SK-N-SH treated with all-trans-retinoic acid at 6 μM for 48 hours (cell line): ENCODE measurements around the gene JHY.

Experiments used
- BACH2 ChIP-seq: fragments of 250-450 bp; sonication (Bioruptor Pico); IDR thresholded peaks from 2 replicates; pipeline ENCODE4 v1.9.0; 2021; ENCODE audit warnings: mild to moderate bottlenecking, borderline replicate concordance
- CREB5 ChIP-seq: fragments of 250-450 bp; sonication (Bioruptor Pico); IDR thresholded peaks from 2 replicates; pipeline ENCODE4 v1.5.1; 2020; ENCODE audit warnings: low read depth, mild to moderate bottlenecking, moderate library complexity
- CSDC2 ChIP-seq: fragments of 250-450 bp; sonication (Bioruptor Pico); IDR thresholded peaks from 2 replicates; pipeline ENCODE4 v1.5.0; 2020; ENCODE audit warnings: mild to moderate bottlenecking, moderate library complexity
- CSRNP3 ChIP-seq: fragments of 250-450 bp; sonication (Bioruptor Pico); IDR thresholded peaks from 2 replicates; pipeline ENCODE4 v1.5.1; 2021; ENCODE audit warnings: mild to moderate bottlenecking, moderate library complexity
- ESRRG ChIP-seq: fragments of 250-450 bp; sonication (Bioruptor Pico); IDR thresholded peaks from 2 replicates; pipeline ENCODE4 v1.6.1; 2021; ENCODE audit warnings: mild to moderate bottlenecking
- ISL1 ChIP-seq: fragments of 250-450 bp; sonication (Bioruptor Pico); IDR thresholded peaks from 2 replicates; pipeline ENCODE4 v2.1.2; 2022; ENCODE audit warnings: mild to moderate bottlenecking, moderate library complexity
- TOX ChIP-seq: fragments of 250-450 bp; sonication (Bioruptor Pico); IDR thresholded peaks from 2 replicates; pipeline ENCODE4 v1.8.0; 2021; ENCODE audit warnings: mild to moderate bottlenecking, moderate library complexity, borderline replicate concordance
- TSHZ2 ChIP-seq: fragments of 250-450 bp; sonication (Bioruptor Pico); IDR thresholded peaks from 2 replicates; pipeline ENCODE4 v1.5.0; 2020; ENCODE audit warnings: mild to moderate bottlenecking, moderate library complexity
- ZC3H10 ChIP-seq: fragments of 250-450 bp; sonication (Bioruptor Pico); IDR thresholded peaks from 2 replicates; pipeline ENCODE4 v1.5.1; 2021; ENCODE audit warnings: mild to moderate bottlenecking, moderate library complexity
- ZFP30 ChIP-seq: fragments of 450-650 bp; formaldehyde crosslinking; IDR thresholded peaks from 2 replicates; pipeline ENCODE4 v1.5.0; 2022; ENCODE audit warnings: mild to moderate bottlenecking, moderate library complexity
- ZNF8 ChIP-seq: fragments of 450-650 bp; formaldehyde crosslinking; IDR thresholded peaks from 2 replicates; pipeline ENCODE4 v1.5.0; 2020; ENCODE audit warnings: mild to moderate bottlenecking, moderate library complexity
- TF ChIP-seq, protein P1 (sequence below): fragments of 250-450 bp; sonication (Bioruptor Pico); IDR thresholded peaks from 2 replicates; pipeline ENCODE4 v1.8.0; 2020; ENCODE audit warnings: mild to moderate bottlenecking, moderate library complexity, borderline replicate concordance
- TF ChIP-seq, protein P2 (sequence below): fragments of 250-450 bp; sonication (Bioruptor Pico); IDR thresholded peaks from 2 replicates; pipeline ENCODE4 v1.8.0; 2021; ENCODE audit warnings: low read depth, mild to moderate bottlenecking, moderate library complexity, borderline replicate concordance

- TF ChIP-seq CSRNP3 (CRISPR knock-in tag) (no peak), TSHZ2 (CRISPR knock-in tag) (no peak), ZFP30 (CRISPR knock-in tag) (no peak), ZNF8 (no peak), CREB5 (CRISPR knock-in tag) (no peak), ZC3H10 (CRISPR knock-in tag) (no peak), CSDC2 (CRISPR knock-in tag) (no peak), TOX (CRISPR knock-in tag) (no peak), ESRRG (CRISPR knock-in tag) (no peak), ISL1 (no peak), BACH2 (CRISPR knock-in tag) (no peak)
- TF ChIP-seq, protein P1, sequence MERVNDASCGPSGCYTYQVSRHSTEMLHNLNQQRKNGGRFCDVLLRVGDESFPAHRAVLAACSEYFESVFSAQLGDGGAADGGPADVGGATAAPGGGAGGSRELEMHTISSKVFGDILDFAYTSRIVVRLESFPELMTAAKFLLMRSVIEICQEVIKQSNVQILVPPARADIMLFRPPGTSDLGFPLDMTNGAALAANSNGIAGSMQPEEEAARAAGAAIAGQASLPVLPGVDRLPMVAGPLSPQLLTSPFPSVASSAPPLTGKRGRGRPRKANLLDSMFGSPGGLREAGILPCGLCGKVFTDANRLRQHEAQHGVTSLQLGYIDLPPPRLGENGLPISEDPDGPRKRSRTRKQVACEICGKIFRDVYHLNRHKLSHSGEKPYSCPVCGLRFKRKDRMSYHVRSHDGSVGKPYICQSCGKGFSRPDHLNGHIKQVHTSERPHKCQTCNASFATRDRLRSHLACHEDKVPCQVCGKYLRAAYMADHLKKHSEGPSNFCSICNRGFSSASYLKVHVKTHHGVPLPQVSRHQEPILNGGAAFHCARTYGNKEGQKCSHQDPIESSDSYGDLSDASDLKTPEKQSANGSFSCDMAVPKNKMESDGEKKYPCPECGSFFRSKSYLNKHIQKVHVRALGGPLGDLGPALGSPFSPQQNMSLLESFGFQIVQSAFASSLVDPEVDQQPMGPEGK (CRISPR knock-in tag): no peak
- TF ChIP-seq, protein P2, sequence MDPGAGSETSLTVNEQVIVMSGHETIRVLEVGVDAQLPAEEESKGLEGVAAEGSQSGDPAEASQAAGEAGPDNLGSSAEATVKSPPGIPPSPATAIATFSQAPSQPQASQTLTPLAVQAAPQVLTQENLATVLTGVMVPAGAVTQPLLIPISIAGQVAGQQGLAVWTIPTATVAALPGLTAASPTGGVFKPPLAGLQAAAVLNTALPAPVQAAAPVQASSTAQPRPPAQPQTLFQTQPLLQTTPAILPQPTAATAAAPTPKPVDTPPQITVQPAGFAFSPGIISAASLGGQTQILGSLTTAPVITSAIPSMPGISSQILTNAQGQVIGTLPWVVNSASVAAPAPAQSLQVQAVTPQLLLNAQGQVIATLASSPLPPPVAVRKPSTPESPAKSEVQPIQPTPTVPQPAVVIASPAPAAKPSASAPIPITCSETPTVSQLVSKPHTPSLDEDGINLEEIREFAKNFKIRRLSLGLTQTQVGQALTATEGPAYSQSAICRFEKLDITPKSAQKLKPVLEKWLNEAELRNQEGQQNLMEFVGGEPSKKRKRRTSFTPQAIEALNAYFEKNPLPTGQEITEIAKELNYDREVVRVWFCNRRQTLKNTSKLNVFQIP: no peak
These were observed 18.0 kb upstream of the JHY start for GRCh38 chr11:122864386-122865115.
